Sciatic nerve (tissue), 2 donors: ENCODE measurements around the gene C1QTNF12. TPM values are rescaled to one million over a fixed set of nuclear protein-coding genes. Genes with fewer than 3 reads are reported as not detected.

ENCODE experiments used
- ATAC-seq: fragments of 200-7000 bp; cut with Tn5 transposase; one replicate; pipeline ENCODE4 v1.9.1; 2020; ENCODE audit warnings: mild to moderate bottlenecking, moderate library complexity
- DNase-seq: peaks from one replicate; pipeline ENCODE4 v3.0.0-alpha.2; 2020; ENCODE audit warnings: low spot score
- intact Hi-C: fragments of 100-400 bp; cut with DNase I; formaldehyde crosslinking; loops from one replicate; pipeline ENCODE4 v1.14.2; 2022
- total RNA-seq: library from RNA; stranded (reverse); fragmentation: NEBNext Ultra II Directional; extraction: Animal tissue kit (Norgen Biotek cat#: 25700); gene quantifications from one replicate; pipeline ENCODE4 v1.2.1, GENCODE V29; 2021
- donor health status: DM: no; HTN: no; CAD: no.
- donor health status: DM: no; HTN: no; CAD: no.

C1QTNF12 gene
- 3.5 TPM for total RNA-seq

GRCh38 chr1:1246577-1247340, at the start of gene C1QTNF12:
Gene C1QTNF12, minus strand, starts transcription at chr1:1246722. Its CDS starts 32 bp downstream, at chr1:1246690.
- DNase-seq (no peak), ATAC-seq (no peak)
- intact Hi-C loops, result loop anchor here (1.0 kb wide), 1 partner anchor 125 kb away; no protein-coding TSS in a partner anchor

GRCh38 chr1:1295154-1295923, 48.8 kb upstream of the C1QTNF12 start:
- ATAC-seq (no peak), DNase-seq (no peak)
- intact Hi-C loops, result no loop called here

GRCh38 chr1:1294250-1294890, 47.8 kb upstream of the C1QTNF12 start:
- ATAC-seq (no peak), DNase-seq (no peak)
- intact Hi-C loops, result loop anchor here (5.0 kb wide), 1 partner anchor 172 kb away; no protein-coding TSS in a partner anchor

GRCh38 chr1:1293263-1294249, 47.0 kb upstream of the C1QTNF12 start:
- ATAC-seq (no peak), DNase-seq (no peak)
- intact Hi-C loops, result loop anchor here (5.0 kb wide), 1 partner anchor 171 kb away; no protein-coding TSS in a partner anchor

- DNase-seq (no peak), ATAC-seq (no peak)
- intact Hi-C loops, result loop anchor here (5.0 kb wide), 1 partner anchor 171 kb away; no protein-coding TSS in a partner anchor
Measured at GRCh38 chr1:1292851-1293250, 46.3 kb upstream of the C1QTNF12 start.

- intact Hi-C loops, result loop anchor here (5.0 kb wide), 1 partner anchor 170 kb away; no protein-coding TSS in a partner anchor
- peak; percentile 20 for ATAC-seq
- DNase-seq, result no peak
Measured at GRCh38 chr1:1292442-1292779, 45.9 kb upstream of the C1QTNF12 start.

GRCh38 chr1:1291548-1292441, 45.3 kb upstream of the C1QTNF12 start:
- intact Hi-C loops, result loop anchor here (5.0 kb wide), 1 partner anchor 169 kb away; no protein-coding TSS in a partner anchor
- peak; percentile 72 for ATAC-seq
- peak; percentile 82 for DNase-seq

GRCh38 chr1:1291023-1291528, 44.6 kb upstream of the C1QTNF12 start:
- intact Hi-C loops, result loop anchor here (5.0 kb wide), 1 partner anchor 169 kb away; no protein-coding TSS in a partner anchor
- ATAC-seq, result peak; percentile 12

GRCh38 chr1:1290238-1290731, 43.8 kb upstream of the C1QTNF12 start:
- ATAC-seq (no peak), DNase-seq (no peak)
- intact Hi-C loops, result loop anchor here (5.0 kb wide), 1 partner anchor 168 kb away; no protein-coding TSS in a partner anchor

More at GRCh38 chr1:1291023-1291528, 44.6 kb upstream of the C1QTNF12 start:
- DNase-seq, result no peak

GRCh38 chr1:1287288-1288110, 41.0 kb upstream of the C1QTNF12 start:
- intact Hi-C loops, result no loop called here
- DNase-seq (no peak), ATAC-seq (no peak)

- intact Hi-C loops, result no loop called here
- DNase-seq (no peak), ATAC-seq (no peak)
Measured at GRCh38 chr1:1286313-1287261, 40.1 kb upstream of the C1QTNF12 start.

- no peak for ATAC-seq
- intact Hi-C loops, result no loop called here
- no peak for DNase-seq
Measured at GRCh38 chr1:1285611-1286311, 39.2 kb upstream of the C1QTNF12 start.

- intact Hi-C loops, result no loop called here
- ATAC-seq (peak; percentile 14), DNase-seq (no peak)
Measured at GRCh38 chr1:1285102-1285571, 38.6 kb upstream of the C1QTNF12 start.
